Caki2 (cell line): Measurements from ENCODE around the gene USP16. TPM values are rescaled to one million over a fixed set of nuclear protein-coding genes. Genes with fewer than 3 reads are reported as not detected.

Source experiments
- DNase-seq: peaks from one replicate; pipeline ENCODE4 v3.0.0-alpha.2; 2015; ENCODE audit warnings: low read depth
- in situ Hi-C: cut with HindIII; loops from 2 replicates; pipeline ENCODE4 v1.10.0; 2016; ENCODE audit warnings: low sequenced_read_pairs, low pct_unique_long_range_greater_than_20kb, mixed read lengths
- total RNA-seq: library from RNA; depleted of rRNA; stranded (reverse); fragments of >200 nt; shearing (Covaris generic); gene quantifications from 2 replicates; pipeline ENCODE4 v1.2.3, GENCODE V29; 2014; ENCODE audit warnings: low replicate concordance

USP16 gene
- total RNA-seq, 1 experiment from 2014 or later = 24.6 TPM

DNA sequence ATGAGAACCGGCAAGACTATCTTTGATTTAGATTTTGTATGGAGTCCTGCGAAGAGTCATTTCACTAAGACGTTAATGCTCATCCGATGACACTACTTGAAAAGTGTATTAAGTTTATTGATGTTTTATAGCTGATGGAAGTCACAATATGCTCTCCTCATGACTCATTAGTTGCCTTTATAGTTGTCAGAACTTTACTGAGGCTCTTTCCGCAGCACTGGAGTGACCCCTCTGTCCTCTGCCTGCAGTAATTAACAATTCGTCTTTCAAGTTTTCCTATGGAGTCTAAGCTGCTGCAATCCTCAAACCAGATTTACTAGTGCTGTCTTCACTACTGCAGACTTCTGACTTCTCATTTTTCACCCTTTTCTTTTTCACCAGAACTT is 853 bp downstream of the USP16 start:
- no peak for DNase-seq
- in situ Hi-C loops = no loop called here

DNA sequence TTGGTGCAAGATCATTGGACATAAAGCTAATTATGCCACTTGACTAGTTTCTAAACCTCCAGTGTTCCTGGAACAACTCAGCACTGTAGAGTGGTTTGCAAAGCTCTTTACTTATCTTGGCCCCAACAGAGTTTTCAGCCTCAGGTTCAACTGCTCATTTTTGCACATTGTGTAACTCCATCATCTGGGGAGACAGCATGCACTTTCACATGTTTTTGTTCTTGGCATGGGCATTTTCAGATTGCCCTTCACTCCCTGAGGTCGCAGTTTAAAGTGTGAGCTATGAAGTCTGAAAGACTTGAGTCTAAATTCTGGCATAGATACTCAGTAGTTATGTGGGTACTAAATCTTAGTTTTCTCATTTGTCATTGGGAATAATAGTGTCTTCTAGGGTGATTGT is 5.1 kb downstream of the USP16 start:
- DNase-seq = no peak
- in situ Hi-C loops = no loop called here

DNA sequence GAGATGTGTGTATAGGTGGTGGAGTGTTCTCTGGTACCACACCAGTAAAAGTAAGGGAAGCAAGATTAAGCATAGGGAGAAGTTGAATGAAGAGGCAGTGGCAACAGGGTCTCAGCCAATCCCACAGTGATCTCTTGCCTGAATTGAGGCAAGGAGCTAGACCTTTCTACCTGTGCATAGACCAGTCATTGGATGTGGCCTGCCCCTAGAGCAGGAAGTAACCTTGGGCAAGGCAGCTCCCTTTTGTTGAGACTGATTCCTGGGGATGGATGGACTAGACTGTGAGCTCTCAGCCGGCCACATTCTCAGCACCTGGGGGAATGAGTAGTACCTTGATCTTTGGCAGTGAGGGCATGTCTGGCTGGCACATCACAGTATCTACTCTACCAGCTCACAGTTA is 6.4 kb downstream of the USP16 start:
- DNase-seq = no peak
- in situ Hi-C loops = no loop called here

DNA sequence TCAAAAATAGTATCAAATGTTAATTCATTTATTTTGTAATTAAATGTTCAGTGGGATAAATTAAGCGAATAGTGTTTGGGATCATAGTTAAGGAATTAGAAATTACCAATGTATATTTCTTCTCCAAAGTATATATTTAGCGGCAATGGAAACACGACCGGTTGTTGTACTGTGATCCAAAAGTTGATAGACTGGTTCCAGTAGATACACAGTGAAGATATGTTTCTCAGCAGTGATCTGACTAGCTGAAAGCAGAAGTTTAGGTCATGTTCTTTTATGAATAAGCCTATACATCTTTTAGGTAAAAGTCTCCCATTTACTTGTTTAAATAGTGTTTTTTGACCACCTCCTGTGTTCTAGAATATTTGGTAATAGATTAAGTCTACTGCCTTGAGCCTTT is 8.8 kb downstream of the USP16 start:
- in situ Hi-C loops = no loop called here
- DNase-seq = no peak

GRCh38 chr21:29033871-29034270 is 9.4 kb downstream of the USP16 start:
- DNase-seq = no peak
- in situ Hi-C loops = no loop called here

- in situ Hi-C loops = no loop called here
- no peak for DNase-seq
Measured at GRCh38 chr21:29034678-29035077, 10.2 kb downstream of the USP16 start.

DNA sequence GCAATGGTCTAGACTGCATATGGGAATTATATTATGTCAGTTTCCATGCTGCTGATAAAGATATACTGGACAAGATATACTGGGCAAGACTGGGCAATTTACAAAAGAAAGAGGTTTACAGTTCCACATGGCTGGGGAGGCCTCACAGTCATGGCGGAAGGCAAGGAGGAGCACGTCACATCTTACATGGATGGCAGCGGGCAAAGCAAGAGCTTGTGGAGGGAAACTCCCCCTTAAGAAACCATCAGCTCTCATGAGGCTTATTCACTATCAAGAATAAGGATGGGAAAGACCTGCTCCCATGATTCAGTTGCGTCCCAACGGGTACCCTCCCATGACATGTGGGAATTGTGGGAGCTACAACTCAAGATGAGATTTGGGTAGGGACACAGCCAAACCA is 27.8 kb downstream of the USP16 start:
- no peak for DNase-seq
- in situ Hi-C loops = no loop called here

DNA sequence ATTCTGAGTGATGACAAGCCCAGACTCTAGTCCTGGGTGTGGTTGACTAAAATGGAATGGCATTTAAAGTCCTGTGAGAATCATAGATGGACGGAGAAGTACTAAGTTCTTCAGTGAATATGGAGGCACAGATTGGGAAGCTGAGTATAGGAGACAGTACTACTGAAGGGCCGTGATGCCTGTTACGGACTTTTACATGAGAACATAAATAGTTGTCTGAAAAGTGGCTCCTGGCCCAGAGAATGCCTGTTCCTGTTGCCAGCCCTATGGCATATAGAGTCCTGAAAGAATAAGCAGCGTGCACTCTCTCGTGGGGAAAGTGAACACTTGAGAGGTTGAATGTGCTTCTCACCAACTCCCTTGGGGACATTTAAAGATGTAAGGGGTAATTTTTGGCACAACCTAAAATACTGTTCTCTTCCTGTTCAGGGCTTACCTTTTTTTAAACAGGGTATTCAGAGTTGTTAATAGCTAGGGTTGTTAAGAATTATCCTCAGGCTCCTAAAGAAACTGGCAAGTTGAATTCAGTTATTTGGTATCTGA is 28.6 kb downstream of the USP16 start:
- DNase-seq = no peak
- in situ Hi-C loops = no loop called here

- in situ Hi-C loops = no loop called here
- no peak for DNase-seq
Measured at GRCh38 chr21:29053656-29054055, 29.2 kb downstream of the USP16 start.

- no peak for DNase-seq
- in situ Hi-C loops = no loop called here
Measured at GRCh38 chr21:29055080-29055479, 30.6 kb downstream of the USP16 start.

- no peak for DNase-seq
Measured at GRCh38 chr21:29056005-29056404, 31.5 kb downstream of the USP16 start.

DNA sequence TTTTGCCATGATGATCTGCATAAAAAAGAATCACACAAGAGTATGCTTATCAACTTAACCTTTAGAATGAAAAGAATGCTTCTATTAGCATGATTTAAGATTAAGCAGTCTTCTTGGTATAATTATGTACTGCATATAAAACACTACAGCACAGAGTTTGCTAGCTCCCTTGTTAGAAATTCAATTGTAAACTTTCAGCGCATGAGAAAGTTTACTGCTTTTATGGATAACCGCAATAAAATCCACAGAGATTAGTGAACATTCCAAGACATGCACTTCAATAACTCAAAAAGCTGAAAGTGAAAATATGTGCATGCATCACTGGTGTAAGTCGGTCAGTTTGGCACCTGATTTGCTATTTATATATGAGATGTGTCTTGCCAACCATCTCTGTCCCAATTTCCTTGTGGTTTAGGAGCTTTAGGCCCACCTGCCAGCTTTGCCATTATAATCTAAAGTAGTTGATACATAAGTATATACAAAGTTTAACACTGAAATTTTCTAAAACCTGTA is 32.1 kb downstream of the USP16 start:
- DNase-seq = no peak
- in situ Hi-C loops = no loop called here

More at GRCh38 chr21:29056005-29056404, 31.5 kb downstream of the USP16 start:
- in situ Hi-C loops = no loop called here

DNA sequence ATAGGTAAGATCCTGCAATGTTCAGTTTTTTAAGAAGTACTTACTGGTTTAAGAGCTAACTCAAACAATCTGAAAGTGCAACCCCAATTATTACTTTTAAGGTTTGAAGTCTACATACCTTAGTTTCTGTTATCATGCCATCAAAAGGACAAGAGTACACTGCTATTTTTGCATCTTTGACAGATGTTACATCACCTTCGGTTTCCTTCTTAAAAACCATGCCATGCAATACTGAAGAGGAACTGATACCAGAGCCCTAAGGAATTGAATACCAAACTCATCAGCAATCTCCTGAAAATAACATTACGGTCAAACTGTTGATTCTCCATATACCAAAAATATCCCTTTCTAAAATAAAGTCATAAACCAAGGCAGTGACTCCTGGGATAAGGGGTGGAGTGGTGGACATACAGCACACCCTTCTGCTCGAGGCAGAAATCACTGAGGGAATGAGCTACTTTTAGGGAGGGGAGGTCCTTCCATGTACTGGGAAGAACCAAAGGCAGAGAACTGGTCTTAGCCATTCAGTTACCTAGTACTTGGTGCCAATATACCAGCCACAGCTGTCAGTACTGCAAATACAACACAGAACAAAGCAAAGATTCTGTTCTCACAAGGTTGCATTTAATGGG is 40.5 kb downstream of the USP16 start:
- DNase-seq = no peak
- in situ Hi-C loops = no loop called here

GRCh38 chr21:29072873-29073221 is 48.4 kb downstream of the USP16 start:
- in situ Hi-C loops = no loop called here
- DNase-seq = no peak

DNA sequence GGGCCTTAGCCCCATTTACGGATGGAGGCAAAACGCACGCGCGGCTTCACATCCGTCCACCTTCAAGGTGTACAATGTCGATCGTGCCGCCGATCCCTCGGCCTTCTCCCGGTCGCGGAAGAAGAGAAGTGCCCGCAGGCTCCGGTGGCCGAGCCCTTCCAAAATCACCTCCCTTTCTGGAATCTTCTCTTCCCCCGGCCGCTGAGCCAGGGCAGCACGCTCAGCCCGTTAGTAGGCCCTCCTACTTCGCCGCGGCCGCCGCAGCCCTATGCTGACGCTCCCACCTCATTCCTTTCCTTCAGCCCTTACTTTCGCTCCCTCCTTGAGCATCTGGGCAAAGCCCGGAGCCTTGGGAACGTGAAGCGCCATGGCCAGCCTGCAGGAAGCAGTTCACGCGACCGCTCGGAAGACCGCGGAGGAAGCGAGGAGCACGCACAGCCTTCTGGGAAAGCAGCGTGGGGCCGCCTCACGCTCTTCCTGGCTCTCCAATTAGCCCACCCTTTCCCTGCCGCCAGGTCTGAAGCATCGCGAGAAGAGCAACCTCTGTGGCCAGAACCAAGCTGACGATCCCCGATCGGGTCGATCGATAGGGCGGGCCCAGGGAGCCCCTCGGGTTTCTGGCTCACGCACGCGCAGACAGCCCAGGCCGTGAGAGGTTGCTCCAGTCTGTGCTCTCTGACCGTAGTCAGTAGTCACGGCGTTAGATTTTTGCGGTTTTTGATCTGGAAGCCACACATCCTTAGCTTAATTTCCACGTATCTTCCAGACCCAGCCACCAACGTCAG is 48.9 kb downstream of the USP16 start, which contains the start of gene CCT8:
Gene CCT8, minus strand, starts transcription at position 427 of the 785 bp plus-strand sequence. Its CDS starts 58 bp downstream, at position 369.
- in situ Hi-C loops = no loop called here
- DNase-seq = peak; percentile 98

DNA sequence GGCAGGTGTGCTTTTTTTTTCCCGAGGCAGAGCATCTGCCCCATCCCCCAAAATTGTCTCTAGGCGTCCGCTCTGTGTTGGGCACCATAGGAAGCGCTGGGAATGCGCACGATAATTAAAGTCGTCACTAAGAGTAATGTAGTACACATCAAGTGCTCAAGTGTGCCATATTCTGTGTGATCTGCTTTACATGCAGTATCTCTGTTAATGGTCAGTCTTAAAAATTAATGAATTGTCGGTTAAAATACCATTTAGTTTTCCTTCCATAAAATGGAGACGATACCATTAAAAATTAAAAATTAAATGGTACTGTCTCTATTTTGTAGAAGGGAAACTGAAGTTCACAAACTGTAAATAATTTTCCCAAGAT is 49.5 kb downstream of the USP16 start:
- DNase-seq = no peak
- in situ Hi-C loops = no loop called here

DNA sequence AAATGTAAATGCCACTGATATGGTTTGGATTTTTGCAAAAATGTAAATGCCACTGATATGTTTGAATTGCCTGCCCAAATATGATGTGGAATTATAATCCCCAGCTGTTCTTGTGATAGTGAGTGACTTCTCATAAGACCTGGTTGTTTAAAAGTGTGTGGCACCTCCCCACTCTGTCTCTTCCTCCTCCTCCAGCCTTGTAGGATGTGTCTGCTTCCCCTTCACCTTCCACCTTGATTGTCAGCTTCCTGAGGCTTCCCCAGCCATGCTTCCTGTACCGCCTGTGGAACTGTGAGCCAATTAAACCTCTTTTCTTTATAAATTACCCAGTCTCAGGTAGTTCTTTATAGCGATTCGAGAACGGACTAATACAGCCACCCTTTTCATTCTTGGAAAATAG is 50.3 kb downstream of the USP16 start:
- in situ Hi-C loops = no loop called here
- DNase-seq = no peak

DNA sequence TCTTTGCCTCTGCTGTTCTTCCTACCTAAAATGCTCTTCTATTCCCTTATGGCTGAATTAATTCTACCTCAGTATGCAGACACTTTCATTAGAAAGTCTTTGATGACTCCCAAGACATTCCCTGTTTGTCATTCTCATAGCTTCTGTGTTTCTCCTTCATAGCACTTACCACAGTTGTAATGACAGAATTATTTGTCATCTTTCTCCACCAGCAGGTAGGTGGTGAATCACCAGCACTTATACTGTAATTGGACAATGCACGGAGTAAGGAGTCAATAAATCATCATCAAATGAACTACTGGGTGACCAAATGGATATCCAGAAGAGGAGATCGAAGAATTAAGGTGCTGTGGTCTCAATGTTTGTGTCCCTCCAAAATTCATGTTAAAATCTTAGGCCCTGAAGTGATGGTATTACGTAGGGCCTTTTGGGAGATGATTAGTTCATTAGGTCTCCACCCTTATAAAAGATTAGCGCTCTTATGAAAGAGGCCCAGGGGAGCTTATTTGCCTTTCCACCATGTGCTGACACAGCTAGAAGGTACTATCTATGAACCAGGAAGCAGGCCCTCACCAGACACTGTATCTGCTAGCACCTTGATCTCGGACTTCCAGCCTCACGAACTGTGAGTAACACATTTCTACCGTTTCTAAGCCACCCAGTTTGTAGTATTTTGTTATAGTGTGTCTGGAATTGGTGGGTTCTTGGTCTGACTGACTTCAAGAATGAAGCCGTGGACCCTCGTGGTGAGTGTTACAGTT is 51.4 kb downstream of the USP16 start:
- DNase-seq = peak; percentile 64
- in situ Hi-C loops = no loop called here
